Gastroesophageal sphincter (tissue), 3 donors: ENCODE results near the gene CHI3L1.

Experiments used
- CTCF ChIP-seq, 4 experiments: fragments of 200-600 bp in 2 of 4; fragments of 450-650 bp in 2 of 4; sonication (generic) in 1 of 4; IDR thresholded peaks; one replicate each; pipeline ENCODE4 v1.5.1; 2017 to 2019; ENCODE audit warnings: antibody characterized with exemption in 4 of 4, mild to moderate bottlenecking in 2 of 4, moderate library complexity in 2 of 4
- EP300 ChIP-seq: sonication (generic); formaldehyde crosslinking; IDR thresholded peaks from one replicate; pipeline ENCODE4 v1.6.1; 2017; ENCODE audit warnings: antibody characterized with exemption, mild to moderate bottlenecking
- POLR2A ChIP-seq, 2 donors: fragments of 450-650 bp; IDR thresholded peaks; one replicate each; pipeline ENCODE4 v1.6.1; 2017; ENCODE audit warnings: antibody characterized with exemption in 2 of 2, mild to moderate bottlenecking in 2 of 2, moderate library complexity in 1 of 2
- POLR2AphosphoS5 ChIP-seq: sonication (generic); formaldehyde crosslinking; IDR thresholded peaks from one replicate; pipeline ENCODE4 v1.6.1; 2017; ENCODE audit warnings: antibody characterized with exemption

GRCh38 chr1:203196371-203196770, 9.9 kb upstream of the CHI3L1 start:
- TF ChIP-seq CTCF (IDR thresholded peaks at IDR 0.05): no peak
- no peak for TF ChIP-seq POLR2AphosphoS5
- TF ChIP-seq POLR2A (IDR thresholded peaks at IDR 0.05): no peak
- no peak for TF ChIP-seq EP300
